Osteoblast (primary cell): ENCODE data around the gene KPNA6. TPM values are rescaled to one million over a fixed set of nuclear protein-coding genes. Genes with fewer than 3 reads are reported as not detected.
"Not testable (repeated sequence)": the region's sequence is repeated elsewhere in the genome, so short reads cannot be mapped to it uniquely, and the experiment has no call there.

Source experiments
- DNase-seq: peaks from one replicate; pipeline ENCODE4 v3.0.0; 2011; ENCODE audit warnings: low spot score, mixed read lengths; ENCODE audit not compliant: insufficient read length; ENCODE audit errors: missing footprints
- H2AFZ ChIP-seq: 2 replicates; pipeline ENCODE4 v1.6.0; 2011; ENCODE audit warnings: mild to moderate bottlenecking, low read length
- H3K27ac ChIP-seq: 2 replicates; pipeline ENCODE4 v1.5.1; 2011; ENCODE audit warnings: mild to moderate bottlenecking, low read depth, low read length, moderate library complexity
- H3K27me3 ChIP-seq: 2 replicates; pipeline ENCODE4 v1.6.0; 2012; ENCODE audit warnings: mild to moderate bottlenecking, control low read depth, inconsistent platforms, low read length, moderate library complexity; ENCODE audit not compliant: insufficient read depth
- H3K36me3 ChIP-seq: 2 replicates; pipeline ENCODE4 v1.5.1; 2011; ENCODE audit warnings: mild to moderate bottlenecking, low read length, control low read depth, moderate library complexity; ENCODE audit not compliant: insufficient read depth
- H3K4me1 ChIP-seq: 2 replicates; pipeline ENCODE4 v1.5.1; 2011; ENCODE audit warnings: mild to moderate bottlenecking, low read length, control low read depth, moderate library complexity; ENCODE audit not compliant: insufficient read depth
- H3K4me2 ChIP-seq: 2 replicates; pipeline ENCODE4 v1.6.0; 2011; ENCODE audit warnings: mild to moderate bottlenecking, low read length; ENCODE audit not compliant: insufficient read depth
- H3K4me3 ChIP-seq: fragments of 200-600 bp; sonication (generic); 3 replicates; pipeline ENCODE4 v1.5.1; 2012; ENCODE audit warnings: mild to moderate bottlenecking, low read length, inconsistent platforms; ENCODE audit not compliant: insufficient read depth
- H3K79me2 ChIP-seq: 2 replicates; pipeline ENCODE4 v1.6.0; 2012; ENCODE audit warnings: mild to moderate bottlenecking, low read length, control low read depth, inconsistent platforms; ENCODE audit not compliant: insufficient read depth
- H3K9me3 ChIP-seq: 2 replicates; pipeline ENCODE4 v1.5.1; 2011; ENCODE audit warnings: low read depth, low read length, control low read depth
- H4K20me1 ChIP-seq: 2 replicates; pipeline ENCODE4 v1.6.0; 2012; ENCODE audit warnings: mild to moderate bottlenecking, low read length, control low read depth; ENCODE audit not compliant: insufficient read depth
- CTCF ChIP-seq: IDR thresholded peaks from 2 replicates; pipeline ENCODE4 v1.5.1; 2011; ENCODE audit warnings: mild to moderate bottlenecking, low read depth, low read length, moderate library complexity; ENCODE audit errors: extremely low read depth
- total RNA-seq: library from RNA; depleted of rRNA; stranded (reverse); fragments of >200 nt; gene quantifications from 2 replicates; pipeline ENCODE4 v1.2.3, GENCODE V29; 2012

KPNA6 gene
- 64.8 and 65.5 TPM in 2 replicates for total RNA-seq

- peak; percentile 83 for DNase-seq
- Histone ChIP-seq H3K27ac (peak within 1 kb of the TSS; percentile 92), H3K79me2 (peaks cover 51% of the 10 kb centered on the region), H3K4me2 (peak within 1 kb of the TSS; percentile 77), H3K9me3 (no peaks in the 10 kb centered on the region), H3K4me3 (peak within 1 kb of the TSS; percentile 93), H4K20me1 (peaks cover 31% of the 10 kb centered on the region), H3K27me3 (no peaks in the 10 kb centered on the region), H2AFZ (peak within 1 kb of the TSS; percentile 83), H3K4me1 (peaks cover 4% of the 10 kb centered on the region), H3K36me3 (no peaks in the 10 kb centered on the region)
- TF ChIP-seq CTCF = no peak
Measured at GRCh38 chr1:32107742-32108661, at the start of gene KPNA6. TSS of gene KPNA6 (plus strand) at chr1:32108056. CDS start at chr1:32108131, 75 bp downstream.

GRCh38 chr1:32060914-32061313 is 46.9 kb upstream of the KPNA6 start:
- Histone ChIP-seq H3K4me1 (peaks cover 22% of the 10 kb centered on the region), H3K27ac (peak overlapping the region; percentile 28), H4K20me1 (peaks cover 20% of the 10 kb centered on the region), H3K4me3 (no peak overlapping the region), H3K27me3 (no peaks in the 10 kb centered on the region), H3K36me3 (peaks cover 60% of the 10 kb centered on the region), H3K9me3 (no peaks in the 10 kb centered on the region), H2AFZ (no peak overlapping the region), H3K4me2 (no peak overlapping the region), H3K79me2 (peaks cover 18% of the 10 kb centered on the region)
- DNase-seq = no peak
- TF ChIP-seq CTCF = no peak

GRCh38 chr1:32062867-32063230 is 45.0 kb upstream of the KPNA6 start:
- peaks cover 45% of the 10 kb centered on the region for H3K36me3 ChIP-seq
- peak overlapping the region; percentile 50 for H3K4me2 ChIP-seq
- H3K27ac ChIP-seq = peak overlapping the region; percentile 76
- H2AFZ ChIP-seq = no peak overlapping the region
- no peaks in the 10 kb centered on the region for H3K27me3 ChIP-seq
- H3K4me1 ChIP-seq = peaks cover 32% of the 10 kb centered on the region
- peak; percentile 26 for DNase-seq
- no peak for TF ChIP-seq CTCF
- peaks cover 15% of the 10 kb centered on the region for H4K20me1 ChIP-seq
- H3K79me2 ChIP-seq = peaks cover 5% of the 10 kb centered on the region
- peak overlapping the region; percentile 20 for H3K4me3 ChIP-seq
- no peaks in the 10 kb centered on the region for H3K9me3 ChIP-seq

- peak overlapping the region; percentile 20 for H3K4me3 ChIP-seq
- peaks cover 37% of the 10 kb centered on the region for H3K4me1 ChIP-seq
- peaks cover 2% of the 10 kb centered on the region for H3K79me2 ChIP-seq
- TF ChIP-seq CTCF = peak; percentile 68
- H2AFZ ChIP-seq = no peak overlapping the region
- H3K9me3 ChIP-seq = no peaks in the 10 kb centered on the region
- H3K27ac ChIP-seq = peak overlapping the region; percentile 76
- H3K4me2 ChIP-seq = peak overlapping the region; percentile 50
- H3K36me3 ChIP-seq = peaks cover 41% of the 10 kb centered on the region
- DNase-seq = peak; percentile 83
- no peaks in the 10 kb centered on the region for H3K27me3 ChIP-seq
- H4K20me1 ChIP-seq = peaks cover 15% of the 10 kb centered on the region
Measured at GRCh38 chr1:32063261-32063681, 44.6 kb upstream of the KPNA6 start.

- not testable (repeated sequence) for H3K79me2 ChIP-seq, H3K27me3 ChIP-seq, H3K9me3 ChIP-seq, H3K4me3 ChIP-seq, H2AFZ ChIP-seq, DNase-seq, H3K27ac ChIP-seq
- Histone ChIP-seq H4K20me1 (peaks cover 11% of the 10 kb centered on the region), H3K4me2 (peak overlapping the region; percentile 8), H3K36me3 (peaks cover 16% of the 10 kb centered on the region), H3K4me1 (peaks cover 49% of the 10 kb centered on the region)
Measured at GRCh38 chr1:32065613-32066488, 42.0 kb upstream of the KPNA6 start.
